ENCODE results near the gene DIS3L2.
A peak's percentile ranks its signal among the peaks of the same experiment; 100 is the strongest.

The DIS3L2 gene

GRCh38 chr2:232290668-232291067, 329.2 kb downstream of the DIS3L2 start:
- Histone ChIP-seq H3K4me3 (ENCODE audit: low read length, poor library complexity, severe bottlenecking) (no peak overlapping the region), H3K4me1 (ENCODE audit: insufficient read depth, low read length, poor library complexity, severe bottlenecking) (peaks cover 11% of the 10 kb centered on the region), H3K79me2 (ENCODE audit: insufficient read depth, low read length) (no peaks in the 10 kb centered on the region), H3F3A (ENCODE audit: low read depth) (no peaks in the 10 kb centered on the region), H3K9me2 (replicated peaks; ENCODE audit: low read depth, low read length) (no peaks in the 10 kb centered on the region), H3K27me3 (ENCODE audit: insufficient read depth, low read length, poor library complexity, severe bottlenecking) (no peaks in the 10 kb centered on the region), H4K20me1 (ENCODE audit: insufficient read depth, low read length, poor library complexity, severe bottlenecking) (no peaks in the 10 kb centered on the region), H2AFZ (ENCODE audit: low read length) (no peak overlapping the region), H3K4me2 (ENCODE audit: low read depth, low read length, poor library complexity, severe bottlenecking) (no peak overlapping the region), H3K9ac (ENCODE audit: low read depth, low read length, poor library complexity, severe bottlenecking) (no peak overlapping the region), H3K9me3 (ENCODE audit: insufficient read depth, low read depth, low read length) (no peaks in the 10 kb centered on the region), H3K36me3 (ENCODE audit: insufficient read depth, low read length) (no peaks in the 10 kb centered on the region)
- no peak for TF ChIP-seq CTCF (conservative IDR thresholded peaks at IDR 0.05; ENCODE audit: low read length)
- no peak for TF ChIP-seq EZH2phosphoT487 (IDR thresholded peaks at IDR 0.05; ENCODE audit: borderline replicate concordance)

GRCh38 chr2:232291343-232291742, 329.8 kb downstream of the DIS3L2 start:
- Histone ChIP-seq H2AFZ (ENCODE audit: low read length) (no peak overlapping the region), H3K9ac (ENCODE audit: low read depth, low read length, poor library complexity, severe bottlenecking) (no peak overlapping the region), H3F3A (ENCODE audit: low read depth) (no peaks in the 10 kb centered on the region), H3K9me2 (replicated peaks; ENCODE audit: low read depth, low read length) (no peaks in the 10 kb centered on the region), H3K36me3 (ENCODE audit: insufficient read depth, low read length) (no peaks in the 10 kb centered on the region; the same call in 1 of the 2 replicates), H3K4me1 (ENCODE audit: insufficient read depth, low read length, poor library complexity, severe bottlenecking) (peaks cover 5% of the 10 kb centered on the region), H3K9me3 (ENCODE audit: insufficient read depth, low read depth, low read length) (no peaks in the 10 kb centered on the region), H3K79me2 (ENCODE audit: insufficient read depth, low read length) (no peaks in the 10 kb centered on the region), H3K4me2 (ENCODE audit: low read depth, low read length, poor library complexity, severe bottlenecking) (no peak overlapping the region), H3K27me3 (ENCODE audit: insufficient read depth, low read length, poor library complexity, severe bottlenecking) (no peaks in the 10 kb centered on the region), H3K4me3 (ENCODE audit: low read length, poor library complexity, severe bottlenecking) (no peak overlapping the region), H4K20me1 (ENCODE audit: insufficient read depth, low read length, poor library complexity, severe bottlenecking) (no peaks in the 10 kb centered on the region)
- no peak for TF ChIP-seq EZH2phosphoT487 (IDR thresholded peaks at IDR 0.05; ENCODE audit: borderline replicate concordance)
- no peak for TF ChIP-seq CTCF (conservative IDR thresholded peaks at IDR 0.05; ENCODE audit: low read length)

GRCh38 chr2:232292395-232293154, 331.1 kb downstream of the DIS3L2 start:
- H3K36me3 ChIP-seq (ENCODE audit: insufficient read depth, low read length) = no peaks in the 10 kb centered on the region; the same call in 1 of the 2 replicates
- no peaks in the 10 kb centered on the region for H3K9me3 ChIP-seq (ENCODE audit: insufficient read depth, low read depth, low read length)
- peaks cover 4% of the 10 kb centered on the region for H3K4me1 ChIP-seq (ENCODE audit: insufficient read depth, low read length, poor library complexity, severe bottlenecking)
- no peaks in the 10 kb centered on the region for H3K27me3 ChIP-seq (ENCODE audit: insufficient read depth, low read length, poor library complexity, severe bottlenecking)
- no peak overlapping the region for H2AFZ ChIP-seq (ENCODE audit: low read length)
- H3K4me3 ChIP-seq (ENCODE audit: low read length, poor library complexity, severe bottlenecking) = no peak overlapping the region
- TF ChIP-seq EZH2phosphoT487 (IDR thresholded peaks at IDR 0.05; ENCODE audit: borderline replicate concordance) = no peak
- TF ChIP-seq CTCF (conservative IDR thresholded peaks at IDR 0.05; ENCODE audit: low read length) = peak; percentile 86
- H3F3A ChIP-seq (ENCODE audit: low read depth) = no peaks in the 10 kb centered on the region
- H3K9me2 ChIP-seq (replicated peaks; ENCODE audit: low read depth, low read length) = no peaks in the 10 kb centered on the region
- no peak overlapping the region for H3K4me2 ChIP-seq (ENCODE audit: low read depth, low read length, poor library complexity, severe bottlenecking)
- H4K20me1 ChIP-seq (ENCODE audit: insufficient read depth, low read length, poor library complexity, severe bottlenecking) = no peaks in the 10 kb centered on the region
- no peaks in the 10 kb centered on the region for H3K79me2 ChIP-seq (ENCODE audit: insufficient read depth, low read length)
- H3K9ac ChIP-seq (ENCODE audit: low read depth, low read length, poor library complexity, severe bottlenecking) = no peak overlapping the region
